Nephron (organoid): ENCODE measurements around the gene ST6GALNAC3.

Source experiments
- H3K27ac Mint-ChIP-seq, 3 experiments: 2 replicates each; pipeline ENCODE4 v1.8.0; 2020; ENCODE audit warnings: mixed read lengths in 3 of 3, mild to moderate bottlenecking in 2 of 3, moderate library complexity in 1 of 3
- H3K27me3 Mint-ChIP-seq: 2 replicates; pipeline ENCODE4 v1.8.0; 2021; ENCODE audit warnings: low read depth, mild to moderate bottlenecking, moderate library complexity, mixed read lengths
- H3K36me3 Mint-ChIP-seq: 2 replicates; pipeline ENCODE4 v1.8.0; 2020; ENCODE audit warnings: low read depth, mixed read lengths
- H3K4me1 Mint-ChIP-seq: 2 replicates; pipeline ENCODE4 v1.8.0; 2020; ENCODE audit warnings: mixed read lengths
- H3K4me3 Mint-ChIP-seq, 3 experiments: 2 replicates each; pipeline ENCODE4 v1.8.0; 2020; ENCODE audit warnings: mild to moderate bottlenecking in 3 of 3, mixed read lengths in 3 of 3, moderate library complexity in 2 of 3
- H3K9me3 Mint-ChIP-seq: 2 replicates; pipeline ENCODE4 v1.8.0; 2020; ENCODE audit warnings: mixed read lengths
- TF ChIP-seq, protein P1 (sequence below), 3 experiments: fragments of 200-600 bp; sonication (generic); IDR thresholded peaks; one replicate each; pipeline ENCODE4 v1.5.0; 2021; ENCODE audit warnings: antibody characterized with exemption in 3 of 3; ENCODE audit not compliant: unreplicated experiment in 3 of 3

ST6GALNAC3 gene

DNA sequence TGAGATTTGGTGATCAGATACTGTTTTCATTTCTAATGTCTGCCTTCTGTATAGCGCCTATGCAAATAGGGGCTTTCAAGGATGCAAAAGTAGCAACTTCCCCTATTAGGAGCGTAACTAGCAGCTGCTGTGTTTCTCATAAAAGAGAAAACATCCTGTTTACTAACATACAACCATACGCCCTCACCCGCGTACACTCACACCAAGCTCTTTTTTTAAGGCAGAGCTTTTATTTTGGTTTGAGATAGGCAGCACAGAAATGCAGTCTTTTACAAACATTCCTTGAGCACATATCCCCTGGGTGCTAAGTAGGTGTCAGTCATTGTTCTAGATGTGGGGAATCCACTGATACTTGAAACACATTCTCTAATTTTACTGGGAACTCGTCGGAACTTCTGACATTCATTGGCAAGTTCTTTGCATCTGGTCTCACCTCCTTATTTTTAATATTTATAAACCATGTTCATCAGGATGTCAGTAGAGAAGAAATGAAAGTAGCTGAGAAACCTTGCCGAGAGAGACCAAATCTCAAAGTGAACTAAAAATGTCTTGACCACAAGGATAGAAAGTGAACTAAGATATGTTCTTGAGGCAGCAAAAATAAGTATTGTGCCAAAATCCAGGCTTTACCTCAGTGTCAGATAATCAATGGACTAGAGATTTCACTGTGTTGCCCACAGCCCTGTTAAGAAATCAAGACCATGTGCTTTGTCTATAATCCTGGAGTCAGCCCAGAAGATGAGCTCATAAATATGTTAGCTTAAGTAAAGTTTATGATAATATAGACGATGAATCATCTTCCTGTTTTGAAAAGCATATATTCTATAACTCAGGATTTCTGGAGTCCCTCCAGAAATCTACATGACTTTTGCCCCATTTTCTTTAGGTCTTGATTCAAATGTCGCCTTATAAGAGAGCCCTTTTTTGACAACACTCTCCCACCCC, 350.9 kb downstream of the ST6GALNAC3 start:
- Mint-ChIP-seq H3K36me3 (peaks cover 4% of the 10 kb centered on the region), H3K4me1 (peaks cover 23% of the 10 kb centered on the region), H3K4me3 (peak overlapping the region in 1 of 3 experiments; percentile 19), H3K27ac (peak overlapping the region; percentile 48 to 83 (median 53)), H3K9me3 (no peaks in the 10 kb centered on the region), H3K27me3 (no peaks in the 10 kb centered on the region)
- TF ChIP-seq, protein P1, sequence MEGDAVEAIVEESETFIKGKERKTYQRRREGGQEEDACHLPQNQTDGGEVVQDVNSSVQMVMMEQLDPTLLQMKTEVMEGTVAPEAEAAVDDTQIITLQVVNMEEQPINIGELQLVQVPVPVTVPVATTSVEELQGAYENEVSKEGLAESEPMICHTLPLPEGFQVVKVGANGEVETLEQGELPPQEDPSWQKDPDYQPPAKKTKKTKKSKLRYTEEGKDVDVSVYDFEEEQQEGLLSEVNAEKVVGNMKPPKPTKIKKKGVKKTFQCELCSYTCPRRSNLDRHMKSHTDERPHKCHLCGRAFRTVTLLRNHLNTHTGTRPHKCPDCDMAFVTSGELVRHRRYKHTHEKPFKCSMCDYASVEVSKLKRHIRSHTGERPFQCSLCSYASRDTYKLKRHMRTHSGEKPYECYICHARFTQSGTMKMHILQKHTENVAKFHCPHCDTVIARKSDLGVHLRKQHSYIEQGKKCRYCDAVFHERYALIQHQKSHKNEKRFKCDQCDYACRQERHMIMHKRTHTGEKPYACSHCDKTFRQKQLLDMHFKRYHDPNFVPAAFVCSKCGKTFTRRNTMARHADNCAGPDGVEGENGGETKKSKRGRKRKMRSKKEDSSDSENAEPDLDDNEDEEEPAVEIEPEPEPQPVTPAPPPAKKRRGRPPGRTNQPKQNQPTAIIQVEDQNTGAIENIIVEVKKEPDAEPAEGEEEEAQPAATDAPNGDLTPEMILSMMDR (IDR thresholded peaks at IDR 0.05; ENCODE audit: unreplicated experiment in 3 of 3), result no peak

DNA sequence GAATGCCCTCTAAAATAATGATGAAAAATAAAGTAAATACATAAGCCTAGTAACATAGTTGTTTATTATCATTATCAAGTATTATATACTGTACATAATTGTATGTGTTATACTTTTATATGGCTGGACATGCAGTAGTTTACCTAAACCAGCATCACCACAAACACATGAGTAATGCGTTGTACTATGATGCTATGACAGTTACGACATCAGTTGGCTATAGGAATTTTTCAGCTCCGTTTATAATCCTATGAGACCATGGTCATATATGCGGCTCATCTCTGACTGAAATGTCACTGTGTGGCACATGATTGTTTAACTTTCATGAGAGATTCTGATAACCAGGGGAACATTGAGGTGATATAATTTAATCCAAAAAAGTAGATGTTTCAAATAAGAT, 352.1 kb downstream of the ST6GALNAC3 start:
- Mint-ChIP-seq H3K4me3 (no peak overlapping the region), H3K27me3 (no peaks in the 10 kb centered on the region), H3K9me3 (no peaks in the 10 kb centered on the region), H3K27ac (no peak overlapping the region), H3K36me3 (peaks cover 4% of the 10 kb centered on the region), H3K4me1 (peaks cover 29% of the 10 kb centered on the region)
- TF ChIP-seq, protein P1 (IDR thresholded peaks at IDR 0.05; ENCODE audit: unreplicated experiment in 3 of 3), result no peak

DNA sequence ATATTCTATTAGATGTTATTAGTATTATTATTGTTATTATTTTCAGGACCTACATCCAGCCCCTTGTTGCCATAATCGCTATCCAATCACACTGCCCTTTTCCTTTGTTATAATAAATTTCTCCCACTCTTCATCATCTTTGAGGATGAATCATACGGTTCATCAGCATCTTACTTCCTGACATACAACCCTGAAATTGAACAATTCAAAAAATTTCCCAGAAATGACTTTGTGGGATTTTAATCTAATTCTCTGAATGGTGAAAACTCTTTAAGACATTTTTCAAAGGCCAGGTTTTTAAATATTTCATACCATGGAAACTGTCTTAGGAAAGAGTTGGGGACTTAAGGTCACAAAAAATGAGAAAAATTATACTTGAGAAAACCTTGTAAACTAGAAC, 353.5 kb downstream of the ST6GALNAC3 start:
- H3K36me3 Mint-ChIP-seq, result peaks cover 4% of the 10 kb centered on the region
- H3K27ac Mint-ChIP-seq, result no peak overlapping the region
- no peaks in the 10 kb centered on the region for H3K9me3 Mint-ChIP-seq
- peaks cover 33% of the 10 kb centered on the region for H3K4me1 Mint-ChIP-seq
- TF ChIP-seq, protein P1 (IDR thresholded peaks at IDR 0.05; ENCODE audit: unreplicated experiment in 3 of 3), result no peak
- H3K27me3 Mint-ChIP-seq, result no peaks in the 10 kb centered on the region
- no peak overlapping the region for H3K4me3 Mint-ChIP-seq

DNA sequence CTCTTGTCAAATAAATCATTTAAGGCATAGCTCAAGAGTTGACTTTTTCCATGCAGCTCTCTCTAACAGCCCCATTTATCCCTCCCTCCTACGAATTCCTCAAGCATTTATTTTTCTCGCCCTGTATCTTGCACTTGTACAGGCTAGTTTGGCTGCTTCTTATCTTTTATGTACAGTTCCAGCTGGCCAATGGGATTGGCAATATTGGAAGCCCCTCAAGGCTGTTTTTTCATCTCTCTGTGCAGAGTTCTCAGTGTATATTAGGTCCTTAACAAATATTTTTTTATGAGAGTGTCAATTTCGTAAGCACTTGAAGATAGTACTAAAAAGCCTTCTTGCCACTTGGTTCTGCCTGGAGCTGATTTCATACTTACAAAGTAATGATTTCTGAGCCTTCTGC, 356.0 kb downstream of the ST6GALNAC3 start:
- H3K4me1 Mint-ChIP-seq, result peaks cover 36% of the 10 kb centered on the region
- TF ChIP-seq, protein P1 (IDR thresholded peaks at IDR 0.05; ENCODE audit: unreplicated experiment in 3 of 3), result no peak
- H3K36me3 Mint-ChIP-seq, result peaks cover 4% of the 10 kb centered on the region
- no peaks in the 10 kb centered on the region for H3K9me3 Mint-ChIP-seq
- H3K27me3 Mint-ChIP-seq, result no peaks in the 10 kb centered on the region
- no peak overlapping the region for H3K4me3 Mint-ChIP-seq
- H3K27ac Mint-ChIP-seq, result peak overlapping the region; percentile 7 to 75 (median 70)

DNA sequence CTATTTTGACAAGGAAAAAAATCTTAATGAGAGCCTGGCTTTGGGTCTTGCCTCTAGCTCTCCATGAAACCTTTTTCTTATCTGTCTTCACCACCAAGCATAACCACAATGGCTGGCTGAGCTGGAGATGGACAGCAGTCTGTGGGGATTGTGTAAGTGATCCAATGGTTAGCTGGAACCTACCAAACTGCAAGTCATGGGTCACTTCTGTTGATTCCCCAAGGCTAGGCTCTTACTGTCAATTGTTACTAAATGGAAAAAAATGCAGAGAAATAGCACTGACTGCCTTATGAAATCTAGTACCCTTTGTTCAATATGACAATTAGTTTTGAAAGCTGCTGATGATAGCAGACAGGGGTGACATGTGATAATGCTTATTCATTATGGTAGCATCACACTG, 359.0 kb downstream of the ST6GALNAC3 start:
- H3K4me3 Mint-ChIP-seq, result no peak overlapping the region
- no peaks in the 10 kb centered on the region for H3K27me3 Mint-ChIP-seq
- H3K36me3 Mint-ChIP-seq, result peaks cover 2% of the 10 kb centered on the region
- H3K27ac Mint-ChIP-seq, result peak overlapping the region in 2 of 3 experiments; percentile 7 to 33
- H3K4me1 Mint-ChIP-seq, result peaks cover 36% of the 10 kb centered on the region
- no peaks in the 10 kb centered on the region for H3K9me3 Mint-ChIP-seq
- TF ChIP-seq, protein P1 (IDR thresholded peaks at IDR 0.05; ENCODE audit: unreplicated experiment in 3 of 3), result no peak
